GM18520 (cell line): Measurements from ENCODE around the gene HUS1.
"Not testable (repeated sequence)": the region's sequence is repeated elsewhere in the genome, so short reads cannot be mapped to it uniquely, and the experiment has no call there.

Experiments used
- ATAC-seq: cut with Tn5 transposase; IDR thresholded peaks from one replicate; pipeline ENCODE4 v1.9.1; 2021; ENCODE audit not compliant: unreplicated experiment

The HUS1 gene

GRCh38 chr7:47980648-47981047 lies 1.2 kb upstream of the HUS1 start:
- ATAC-seq = not testable (repeated sequence)

- ATAC-seq = no peak
These were observed 392 bp upstream of the HUS1 start for GRCh38 chr7:47979832-47980181.

GRCh38 chr7:47978790-47979144 lies 648 bp downstream of the HUS1 start:
- ATAC-seq = no peak

- no peak for ATAC-seq
These were observed 5.7 kb downstream of the HUS1 start for GRCh38 chr7:47973739-47974138.

- no peak for ATAC-seq
These were observed 8.7 kb downstream of the HUS1 start for GRCh38 chr7:47970761-47971160.

- ATAC-seq = peak; percentile 60
These were observed 10.3 kb downstream of the HUS1 start for GRCh38 chr7:47968847-47969774.

- ATAC-seq = no peak
These were observed 11.7 kb downstream of the HUS1 start for GRCh38 chr7:47967708-47968107.

GRCh38 chr7:47967123-47967522 lies 12.3 kb downstream of the HUS1 start:
- ATAC-seq = no peak

- ATAC-seq = no peak
These were observed 14.0 kb downstream of the HUS1 start for GRCh38 chr7:47965456-47965855.

- no peak for ATAC-seq
These were observed 17.2 kb downstream of the HUS1 start for GRCh38 chr7:47962262-47962661.

GRCh38 chr7:47957156-47957555 lies 22.3 kb downstream of the HUS1 start:
- no peak for ATAC-seq

GRCh38 chr7:47956220-47956619 lies 23.2 kb downstream of the HUS1 start:
- no peak for ATAC-seq

- ATAC-seq = peak; percentile 64
These were observed 25.0 kb downstream of the HUS1 start for GRCh38 chr7:47954231-47954911.

- peak; percentile 50 for ATAC-seq
These were observed 25.6 kb downstream of the HUS1 start for GRCh38 chr7:47953822-47954221.

- ATAC-seq = no peak
These were observed 27.2 kb downstream of the HUS1 start for GRCh38 chr7:47952224-47952623.

- ATAC-seq = no peak
These were observed 28.0 kb downstream of the HUS1 start for GRCh38 chr7:47951374-47951773.

- no peak for ATAC-seq
These were observed 28.7 kb downstream of the HUS1 start for GRCh38 chr7:47950714-47951113.

GRCh38 chr7:47949703-47950102 lies 29.7 kb downstream of the HUS1 start:
- ATAC-seq = no peak

GRCh38 chr7:47948141-47948790 lies 31.1 kb downstream of the HUS1 start, which contains the start of gene PKD1L1:
PKD1L1 (minus strand) TSS chr7:47948466; CDS start chr7:47948440, 26 bp downstream.
- ATAC-seq = no peak

- no peak for ATAC-seq
These were observed 32.1 kb downstream of the HUS1 start for GRCh38 chr7:47947355-47947749.

GRCh38 chr7:47946581-47947354 lies 32.6 kb downstream of the HUS1 start:
- ATAC-seq = no peak
